ENCODE results near the gene OR1L8. TPM values are rescaled to one million over a fixed set of nuclear protein-coding genes. Genes with fewer than 3 reads are reported as not detected.

Gene OR1L8
- total RNA-seq, 1 experiment from 2014 or later: not detected

- DNase-seq: no peak
- no peak overlapping the region for H3K18ac ChIP-seq (ENCODE audit: insufficient read length, low read depth, low read length)
- no peaks in the 10 kb centered on the region for H3K23me2 ChIP-seq (ENCODE audit: insufficient read length, low read depth, low read length, poor library complexity, severe bottlenecking)
- no peak overlapping the region for H3K4ac ChIP-seq (ENCODE audit: low read depth, low read length)
- H2AK5ac ChIP-seq (ENCODE audit: insufficient read length, low read length): no peak overlapping the region
- no peak overlapping the region for H3K27ac ChIP-seq (ENCODE audit: insufficient read length, low read depth, low read length)
- H3K79me2 ChIP-seq (ENCODE audit: insufficient read depth, low read length): no peaks in the 10 kb centered on the region
- no peak for TF ChIP-seq CTCF (conservative IDR thresholded peaks at IDR 0.05)
- no peak overlapping the region for H2BK15ac ChIP-seq (ENCODE audit: low read depth, low read length)
- H3K36me3 Mint-ChIP-seq (ENCODE audit: insufficient read depth in 1 of 3, low read depth in 3 of 3): peaks cover 0 to 29% (median 5%) of the 10 kb centered on the region in 3 experiments; a peak in 4 of 7 replicates
- no peak overlapping the region for H4K5ac ChIP-seq (ENCODE audit: insufficient read length, low read depth, low read length)
- peaks cover 35% of the 10 kb centered on the region for H3K9me3 ChIP-seq (ENCODE audit: control insufficient read depth, low read depth, low read length)
- no peak overlapping the region for H2AFZ ChIP-seq (ENCODE audit: low read length)
- no peaks in the 10 kb centered on the region for H4K20me1 ChIP-seq (ENCODE audit: control insufficient read depth, insufficient read depth, insufficient read length)
- H2BK20ac ChIP-seq (ENCODE audit: low read depth, low read length, poor library complexity, severe bottlenecking): no peak overlapping the region
- no peak overlapping the region for H3K9ac ChIP-seq (ENCODE audit: extremely low read depth, insufficient read length, low read length)
- H3K56ac ChIP-seq (ENCODE audit: insufficient read length, low read depth, low read length): no peak overlapping the region
- no peak overlapping the region for H2BK12ac ChIP-seq (ENCODE audit: insufficient read length, low read depth, low read length)
- H4K91ac ChIP-seq (ENCODE audit: insufficient read length, low read depth, low read length): no peak overlapping the region
- H3K27ac Mint-ChIP-seq: no peak overlapping the region
- H3K79me1 ChIP-seq (ENCODE audit: insufficient read depth, low read depth, low read length, poor library complexity, severe bottlenecking): no peaks in the 10 kb centered on the region
- no peak overlapping the region for H3K4me3 Mint-ChIP-seq
- no peak overlapping the region for H3K14ac ChIP-seq (ENCODE audit: insufficient read depth, low read length)
- H2BK120ac ChIP-seq (ENCODE audit: low read depth, low read length, poor library complexity, severe bottlenecking): no peak overlapping the region
- H3K4me2 ChIP-seq (ENCODE audit: insufficient read depth, insufficient read length, low read length): no peak overlapping the region
- no peaks in the 10 kb centered on the region for H3K4me1 ChIP-seq (ENCODE audit: insufficient read depth, low read length)
- no peak overlapping the region for H3K23ac ChIP-seq (ENCODE audit: insufficient read length, low read depth, low read length)
- peaks cover 68 to 78% of the 10 kb centered on the region in 2 experiments for H3K9me3 Mint-ChIP-seq
- H3T11ph ChIP-seq (ENCODE audit: low read length): no peak overlapping the region
- no peaks in the 10 kb centered on the region for H3K4me1 Mint-ChIP-seq
- WGBS (ENCODE audit: extremely low coverage, insufficient read length, low lambda C conversion rate): no CpG with 5 or more reads among the region's 8 CpGs
- no peaks in the 10 kb centered on the region for H3K27me3 ChIP-seq (ENCODE audit: insufficient read depth, low read length)
- H3K27me3 Mint-ChIP-seq (ENCODE audit: low read depth): peaks cover 1% of the 10 kb centered on the region; the same call in 1 of the 2 replicates
- H2BK5ac ChIP-seq (ENCODE audit: insufficient read length, low read length): no peak overlapping the region
- no peak overlapping the region for H4K8ac ChIP-seq (replicated peaks; ENCODE audit: insufficient read length, low read depth, low read length)
Observed at GRCh38 chr9:122546196-122546595, 37.0 kb downstream of the OR1L8 start.

Measured in H9 (cell line).